MV-4-11 (cell line): ENCODE results near the gene ITPKC.

ENCODE experiments used
- DNase-seq: peaks from one replicate; lab custom pipeline; 2025; lab: John Stamatoyannopoulos, UW

The ITPKC gene

GRCh38 chr19:40741527-40742390, 24.8 kb downstream of the ITPKC start:
- DNase-seq, result peak; percentile 23

- DNase-seq, result no peak
Measured at GRCh38 chr19:40742477-40742876, 25.6 kb downstream of the ITPKC start.

GRCh38 chr19:40742886-40743285, 26.0 kb downstream of the ITPKC start:
- DNase-seq, result no peak

GRCh38 chr19:40743926-40744325, 27.0 kb downstream of the ITPKC start:
- no peak for DNase-seq

- DNase-seq, result no peak
Measured at GRCh38 chr19:40744554-40745401, 27.9 kb downstream of the ITPKC start.

GRCh38 chr19:40745402-40745780, 28.5 kb downstream of the ITPKC start:
- DNase-seq, result no peak

- no peak for DNase-seq
Measured at GRCh38 chr19:40747536-40747935, 30.6 kb downstream of the ITPKC start.

- DNase-seq, result peak; percentile 100
Measured at GRCh38 chr19:40750058-40750873, 33.4 kb downstream of the ITPKC start, which contains the start of gene ACTMAP. TSS of gene ACTMAP (minus strand) at chr19:40750477. CDS start at chr19:40749803, 674 bp downstream.

GRCh38 chr19:40750874-40751537, 34.1 kb downstream of the ITPKC start, which contains the start of gene SNRPA:
TSS of gene SNRPA (plus strand) at chr19:40751203. CDS start at chr19:40751409, 206 bp downstream.
- peak; percentile 99 for DNase-seq

GRCh38 chr19:40752257-40752781, 35.4 kb downstream of the ITPKC start:
- peak; percentile 32 for DNase-seq

GRCh38 chr19:40754611-40755247, 37.8 kb downstream of the ITPKC start:
- peak; percentile 95 for DNase-seq

- DNase-seq, result no peak
Measured at GRCh38 chr19:40755248-40755624, 38.3 kb downstream of the ITPKC start.

GRCh38 chr19:40755791-40756190, 38.9 kb downstream of the ITPKC start:
- DNase-seq, result no peak

GRCh38 chr19:40756502-40757110, 39.7 kb downstream of the ITPKC start:
- DNase-seq, result no peak

GRCh38 chr19:40758491-40758890, 41.6 kb downstream of the ITPKC start:
- DNase-seq, result no peak

- DNase-seq, result no peak
Measured at GRCh38 chr19:40759352-40759751, 42.4 kb downstream of the ITPKC start.

- DNase-seq, result peak; percentile 68
Measured at GRCh38 chr19:40762754-40763470, 46.0 kb downstream of the ITPKC start.

GRCh38 chr19:40763526-40763925, 46.6 kb downstream of the ITPKC start:
- no peak for DNase-seq

- DNase-seq, result no peak
Measured at GRCh38 chr19:40763963-40764362, 47.1 kb downstream of the ITPKC start.
